IMR-90 (cell line): ENCODE measurements around the gene GDF3. TPM values are rescaled to one million over a fixed set of nuclear protein-coding genes. Genes with fewer than 3 reads are reported as not detected.

ENCODE experiments used
- ATAC-seq: fragments of 200-7000 bp; cut with Tn5 transposase; 2 replicates; pipeline ENCODE4 v1.9.1; 2020; ENCODE audit warnings: low read depth, mild to moderate bottlenecking, moderate library complexity
- BruUV-seq: library from RNA; stranded (reverse); fragments of 400-500 nt; replicated peaks from 2 replicates; lab custom pipeline; 2021; lab: Mats Ljungman, UMichigan
- CTCF ChIA-PET: fragments of 300-600 bp; formaldehyde crosslinking; extraction: SDS; loops from one replicate; lab custom pipeline; 2021; ENCODE audit warnings: antibody characterized with exemption; lab: Yijun Ruan, JAX
- POLR2A ChIA-PET: fragments of 300-600 bp; sonication (Branson Sonifier 250); formaldehyde crosslinking; loops from one replicate; lab custom pipeline; 2022; ENCODE audit warnings: antibody characterized with exemption; ENCODE audit not compliant: unreplicated experiment; lab: Charles Lee
- DNase-seq: peaks from one replicate; pipeline ENCODE4 v3.0.0; 2013
- H2AFZ ChIP-seq: replicated peaks from 2 replicates; pipeline ENCODE3; 2013; ENCODE audit warnings: low read length, mild to moderate bottlenecking; ENCODE audit not compliant: poor library complexity
- H2AK5ac ChIP-seq: 2 replicates; pipeline ENCODE4 v1.6.1; 2013; ENCODE audit warnings: low read depth, low read length, inconsistent platforms
- H2AK9ac ChIP-seq: replicated peaks from 2 replicates; pipeline ENCODE3; 2013; ENCODE audit warnings: mild to moderate bottlenecking, low read depth, low read length, moderate library complexity; ENCODE audit not compliant: poor library complexity
- H2BK120ac ChIP-seq: 2 replicates; pipeline ENCODE4 v1.6.1; 2013; ENCODE audit warnings: low read depth, low read length, inconsistent platforms
- H2BK15ac ChIP-seq: 3 replicates; pipeline ENCODE4 v1.6.1; 2013; ENCODE audit warnings: low read depth, low read length, inconsistent platforms
- H2BK20ac ChIP-seq: 2 replicates; pipeline ENCODE4 v1.6.1; 2013; ENCODE audit warnings: low read depth, mild to moderate bottlenecking, inconsistent platforms, low read length, moderate library complexity
- H2BK5ac ChIP-seq: 2 replicates; pipeline ENCODE4 v1.6.1; 2013; ENCODE audit warnings: mild to moderate bottlenecking, low read depth, low read length, inconsistent platforms; ENCODE audit not compliant: poor library complexity, severe bottlenecking
- H3K14ac ChIP-seq: replicated peaks from 2 replicates; pipeline ENCODE4 v1.6.1; 2013; ENCODE audit warnings: low read depth, low read length, inconsistent platforms
- H3K18ac ChIP-seq: 2 replicates; pipeline ENCODE4 v1.6.1; 2013; ENCODE audit warnings: low read depth, low read length, control low read depth
- H3K23ac ChIP-seq: 2 replicates; pipeline ENCODE4 v1.6.1; 2013; ENCODE audit warnings: low read depth, low read length, inconsistent platforms
- H3K27ac ChIP-seq: 2 replicates; pipeline ENCODE4 v1.5.1; 2013; ENCODE audit warnings: mild to moderate bottlenecking, control low read depth, low read length; ENCODE audit not compliant: insufficient read depth
- H3K27me3 ChIP-seq: 2 replicates; pipeline ENCODE4 v1.6.1; 2013; ENCODE audit warnings: low read length; ENCODE audit not compliant: control insufficient read depth, insufficient read depth
- H3K36me3 ChIP-seq: 2 replicates; pipeline ENCODE4 v1.6.1; 2013; ENCODE audit warnings: low read length, mixed read lengths; ENCODE audit not compliant: control insufficient read depth, insufficient read depth
- H3K4ac ChIP-seq: 2 replicates; pipeline ENCODE4 v1.6.1; 2013; ENCODE audit warnings: low read depth, low read length, inconsistent platforms
- H3K4me1 ChIP-seq: 2 replicates; pipeline ENCODE4 v1.6.1; 2013; ENCODE audit warnings: low read length, mixed read lengths; ENCODE audit not compliant: control insufficient read depth, insufficient read depth
- H3K4me2 ChIP-seq: 2 replicates; pipeline ENCODE4 v1.6.1; 2013; ENCODE audit warnings: low read depth, mild to moderate bottlenecking, control low read depth, low read length, moderate library complexity
- H3K4me3 ChIP-seq: 2 replicates; pipeline ENCODE4 v1.5.1; 2013; ENCODE audit warnings: low read depth, mild to moderate bottlenecking, control low read depth, low read length, moderate library complexity; ENCODE audit not compliant: insufficient read depth
- H3K56ac ChIP-seq: 2 replicates; pipeline ENCODE4 v1.6.1; 2013; ENCODE audit warnings: low read length, inconsistent platforms; ENCODE audit not compliant: insufficient read depth; ENCODE audit errors: extremely low read depth
- H3K79me1 ChIP-seq, 2 experiments: 2 replicates each; pipeline ENCODE4 v1.6.1; 2013; ENCODE audit warnings: low read length in 2 of 2, inconsistent platforms in 1 of 2, low read depth in 1 of 2
- H3K9ac ChIP-seq: 2 replicates; pipeline ENCODE4 v1.6.1; 2013; ENCODE audit warnings: low read depth, low read length, control low read depth
- H3K9me1 ChIP-seq: 2 replicates; pipeline ENCODE4 v1.6.1; 2013; ENCODE audit warnings: low read length, inconsistent platforms; ENCODE audit not compliant: insufficient read depth
- H3K9me3 ChIP-seq: 2 replicates; pipeline ENCODE4 v1.6.1; 2013; ENCODE audit warnings: low read length; ENCODE audit not compliant: control insufficient read depth, insufficient read depth
- H4K20me1 ChIP-seq: 2 replicates; pipeline ENCODE4 v1.6.1; 2013; ENCODE audit warnings: low read length, inconsistent platforms; ENCODE audit not compliant: insufficient read depth
- H4K5ac ChIP-seq: 2 replicates; pipeline ENCODE4 v1.6.1; 2013; ENCODE audit warnings: mild to moderate bottlenecking, low read depth, low read length, control low read depth
- H4K8ac ChIP-seq, 2 experiments: 2 replicates each; pipeline ENCODE4 v1.6.1; 2013; ENCODE audit warnings: low read depth in 2 of 2, low read length in 2 of 2, control low read depth in 1 of 2, inconsistent platforms in 1 of 2
- H4K91ac ChIP-seq: 2 replicates; pipeline ENCODE4 v1.6.1; 2013; ENCODE audit warnings: low read depth, low read length, inconsistent platforms; ENCODE audit not compliant: insufficient read depth
- CHD1 ChIP-seq: IDR thresholded peaks from 2 replicates; pipeline ENCODE4 v1.6.1; 2012; ENCODE audit warnings: low read depth, low read length, improper control_type of control experiment
- FOS ChIP-seq: fragments of 150-350 bp; IDR thresholded peaks from 2 replicates; pipeline ENCODE4 v1.6.1; 2016; ENCODE audit warnings: low read depth, low read length
- MAZ ChIP-seq: IDR thresholded peaks from 2 replicates; pipeline ENCODE4 v1.6.1; 2012; ENCODE audit warnings: low read depth, mild to moderate bottlenecking, low read length, improper control_type of control experiment, moderate library complexity, borderline replicate concordance
- NFE2L2 ChIP-seq: fragments of 150-350 bp; IDR thresholded peaks from 2 replicates; pipeline ENCODE4 v1.6.1; 2016; ENCODE audit warnings: low read depth, mild to moderate bottlenecking, low read length
- RAD21 ChIP-seq: IDR thresholded peaks from 2 replicates; pipeline ENCODE4 v1.6.1; 2012; ENCODE audit warnings: low read length, improper control_type of control experiment
- RCOR1 ChIP-seq: IDR thresholded peaks from 2 replicates; pipeline ENCODE4 v1.6.1; 2012; ENCODE audit warnings: mild to moderate bottlenecking, low read length, improper control_type of control experiment; ENCODE audit not compliant: insufficient replicate concordance
- RFX5 ChIP-seq: IDR thresholded peaks from 2 replicates; pipeline ENCODE4 v1.8.0; 2012; ENCODE audit warnings: low read depth, mild to moderate bottlenecking, low read length, moderate library complexity
- SMC3 ChIP-seq: fragments of 150-350 bp; IDR thresholded peaks from 2 replicates; pipeline ENCODE4 v1.6.1; 2016; ENCODE audit warnings: low read depth, mild to moderate bottlenecking, antibody characterized with exemption, low read length, moderate library complexity
- WGBS, 2 experiments: methylation state at CpG; one replicate each; pipeline versions ENCODE4 v1.1.5 to v1.1.7; 2013; ENCODE audit warnings: missing lambda C conversion rate in 2 of 2; ENCODE audit not compliant: insufficient read length in 1 of 2; ENCODE audit errors: extremely low coverage in 2 of 2; 5-methylcytosine and 5-hydroxymethylcytosine counted together
- dilution Hi-C: fragments of 300-500 bp; cut with HindIII; formaldehyde crosslinking; loops from one replicate; pipeline ENCODE4 v1.14.3; 2018; ENCODE audit warnings: low sequenced_read_pairs; ENCODE audit not compliant: unreplicated experiment
- in situ Hi-C: fragments of 300-500 bp; cut with MboI; formaldehyde crosslinking; loops from 3 replicates; pipeline ENCODE4 v1.14.3; 2019; ENCODE audit warnings: low sequenced_read_pairs, inconsistent platforms, mixed read lengths
- intact Hi-C: fragments of 100-400 bp; cut with micrococcal nuclease; formaldehyde crosslinking; loops from 2 replicates; pipeline ENCODE4 v1.10.0; 2022
- polyA plus RNA-seq, 3 experiments: library from polyadenylated mRNA; depleted of rRNA; stranded (reverse); fragments of >200 nt; gene quantifications; 2 replicates each; pipeline ENCODE4 v1.2.3, GENCODE V29; 2012; ENCODE audit warnings: low replicate concordance in 1 of 3
- total RNA-seq: library from RNA; depleted of rRNA; stranded (reverse); fragments of >200 nt; gene quantifications from 2 replicates; pipeline ENCODE4 v1.2.3, GENCODE V29; 2012

The GDF3 gene
- total and polyA plus RNA-seq, 2 of the 4 experiments (the other 2 are of a cell fraction): not detected

GRCh38 chr12:7666595-7666994, 29.0 kb downstream of the GDF3 start:
- Histone ChIP-seq H3K36me3 (no peaks in the 10 kb centered on the region), H3K27me3 (no peaks in the 10 kb centered on the region), H3K4ac (no peak overlapping the region), H4K8ac (no peak overlapping the region), H2AK5ac (no peak overlapping the region), H4K91ac (no peak overlapping the region), H3K18ac (no peak overlapping the region), H3K23ac (no peak overlapping the region), H2BK15ac (no peak overlapping the region), H2AK9ac (no peak overlapping the region), H3K9ac (no peak overlapping the region), H3K27ac (no peak overlapping the region), H3K79me1 (no peaks in the 10 kb centered on the region), H2BK120ac (no peak overlapping the region), H4K5ac (no peak overlapping the region), H3K56ac (no peak overlapping the region), H4K20me1 (no peaks in the 10 kb centered on the region), H3K4me2 (no peak overlapping the region), H3K4me1 (no peaks in the 10 kb centered on the region), H3K4me3 (no peak overlapping the region), H3K14ac (no peak overlapping the region), H2AFZ (no peak overlapping the region), H2BK5ac (no peak overlapping the region), H2BK20ac (no peak overlapping the region), H3K9me3 (no peaks in the 10 kb centered on the region), H3K9me1 (no peaks in the 10 kb centered on the region)
- no peak for ATAC-seq
- DNase-seq: no peak
- dilution Hi-C loops (no loop called here), in situ Hi-C loops (no loop called here), intact Hi-C loops (no loop called here)
- BruUV-seq: no TSS peak
- no CpG with 5 or more reads among the region's 5 CpGs for WGBS, 2 experiments
- POLR2A ChIA-PET: no interaction called here
- CTCF ChIA-PET: interaction anchor here (0.6 to 0.9 kb wide), 2 partner anchors 16 to 26 kb away, joined by 3 read pairs; no protein-coding TSS in a partner anchor
- TF ChIP-seq SMC3 (no peak), NFE2L2 (no peak), FOS (no peak), RFX5 (no peak), CHD1 (no peak), RAD21 (no peak), RCOR1 (no peak), MAZ (no peak)
